ENCODE data around the gene OVOL1. TPM values are rescaled to one million over a fixed set of nuclear protein-coding genes. Genes with fewer than 3 reads are reported as not detected.

The OVOL1 gene
- polyA plus RNA-seq, 3 donors: 0.08 TPM; not detected in 2

- Histone ChIP-seq H3K9me3 (replicated peaks in 1 of 2; ENCODE audit: control insufficient read depth in 1 of 2, insufficient read depth in 1 of 2, low read length in 2 of 2) (peaks cover 0 to 6% of the 10 kb centered on the region in 2 donors), H3K4me2 (replicated peaks; ENCODE audit: extremely low read depth, low read length, poor library complexity, severe bottlenecking) (peak within 1 kb of the TSS; percentile 99), H3K27me3 (ENCODE audit: control insufficient read depth in 2 of 2, insufficient read depth in 2 of 2, low read length in 2 of 2) (peaks cover 8 to 40% of the 10 kb centered on the region in 2 donors), H3K4me3 (replicated peaks in 1 of 3; ENCODE audit: low read depth in 2 of 3, low read length in 3 of 3) (peak within 1 kb of the TSS; percentile 76 to 99 (median 99)), H3K36me3 (replicated peaks in 1 of 2; ENCODE audit: control insufficient read depth in 1 of 2, insufficient read depth in 2 of 2, low read length in 2 of 2) (peaks cover 22 to 30% of the 10 kb centered on the region in 2 donors), H3K79me2 (ENCODE audit: insufficient read depth, low read length) (peaks cover 42% of the 10 kb centered on the region), H3K27ac (ENCODE audit: low read depth in 1 of 2, low read length in 2 of 2) (peak within 1 kb of the TSS; percentile 98 to 99), H3K9ac (ENCODE audit: insufficient read depth, low read length, poor library complexity, severe bottlenecking) (peak within 1 kb of the TSS; percentile 99), H4K20me1 (ENCODE audit: insufficient read depth, low read length) (peaks cover 33% of the 10 kb centered on the region), H3K4me1 (ENCODE audit: control insufficient read depth in 1 of 2, insufficient read depth in 2 of 2, low read length in 2 of 2) (peaks cover 45 to 49% of the 10 kb centered on the region in 2 donors), H2AFZ (ENCODE audit: insufficient read depth, low read depth, low read length, poor library complexity, severe bottlenecking) (peak within 1 kb of the TSS; percentile 84)
- intact Hi-C loops (cut with micrococcal nuclease): loop anchor here (1.0 to 5.0 kb wide), 4 partner anchors 37 to 68 kb away; partner anchors contain the start of gene KAT5 (in 1 of the 2)
- 0% methylated on average over 54 of the region's 59 CpGs for WGBS (ENCODE audit: insufficient coverage)
- Mint-ChIP-seq H3K4me1 (peaks cover 36% of the 10 kb centered on the region), H3K36me3 (peaks cover 33% of the 10 kb centered on the region in 2 donors), H3K9me3 (peaks cover 0 to 2% (median 1%) of the 10 kb centered on the region in 7 donors), H3K27me3 (ENCODE audit: low read depth in 3 of 3) (peaks cover 25 to 39% (median 30%) of the 10 kb centered on the region in 3 donors), H3K27ac (peak within 1 kb of the TSS; percentile 89 to 99 (median 96)), H3K4me3 (peak within 1 kb of the TSS; percentile 89 to 94)
- DNase-seq: peak; percentile 56 to 75 (median 72)
- no peak for TF ChIP-seq CTCF (IDR thresholded peaks at IDR 0.05)
Measured at GRCh38 chr11:65780770-65781151, 6.1 kb upstream of the OVOL1 start, which contains the start of gene AP5B1. AP5B1 (minus strand) TSS chr11:65780976; CDS start chr11:65780591, 385 bp downstream.

GRCh38 chr11:65781152-65781961, 5.5 kb upstream of the OVOL1 start:
- H3K27ac Mint-ChIP-seq: peak overlapping the region in 1 of 7 donors; percentile 50
- Histone ChIP-seq H3K9ac (ENCODE audit: insufficient read depth, low read length, poor library complexity, severe bottlenecking) (peak overlapping the region; percentile 99), H3K4me3 (replicated peaks in 1 of 3; ENCODE audit: low read depth in 2 of 3, low read length in 3 of 3) (peak overlapping the region; percentile 27 to 99 (median 99)), H3K27ac (ENCODE audit: low read depth in 1 of 2, low read length in 2 of 2) (no peak overlapping the region), H3K9me3 (replicated peaks in 1 of 2; ENCODE audit: control insufficient read depth in 1 of 2, insufficient read depth in 1 of 2, low read length in 2 of 2) (peaks cover 0 to 10% of the 10 kb centered on the region in 2 donors), H3K4me1 (ENCODE audit: control insufficient read depth in 1 of 2, insufficient read depth in 2 of 2, low read length in 2 of 2) (peaks cover 43 to 49% of the 10 kb centered on the region in 2 donors), H2AFZ (ENCODE audit: insufficient read depth, low read depth, low read length, poor library complexity, severe bottlenecking) (peak overlapping the region; percentile 84), H3K36me3 (replicated peaks in 1 of 2; ENCODE audit: control insufficient read depth in 1 of 2, insufficient read depth in 2 of 2, low read length in 2 of 2) (peaks cover 22 to 30% of the 10 kb centered on the region in 2 donors), H4K20me1 (ENCODE audit: insufficient read depth, low read length) (peaks cover 33% of the 10 kb centered on the region), H3K4me2 (replicated peaks; ENCODE audit: extremely low read depth, low read length, poor library complexity, severe bottlenecking) (peak overlapping the region; percentile 99), H3K79me2 (ENCODE audit: insufficient read depth, low read length) (peaks cover 42% of the 10 kb centered on the region), H3K27me3 (ENCODE audit: control insufficient read depth in 2 of 2, insufficient read depth in 2 of 2, low read length in 2 of 2) (peaks cover 14 to 46% of the 10 kb centered on the region in 2 donors)
- peak overlapping the region in 1 of 2 donors; percentile 53 for H3K4me3 Mint-ChIP-seq
- DNase-seq: peak in 2 of 3 donors; percentile 34 to 39
- intact Hi-C loops (cut with micrococcal nuclease): loop anchor here (5.0 kb wide), 3 partner anchors 36 to 69 kb away; partner anchors contain the start of gene KAT5 (in 1 of the 2)
- peak; percentile 36 for TF ChIP-seq CTCF (IDR thresholded peaks at IDR 0.05)
- H3K4me1 Mint-ChIP-seq: peaks cover 33% of the 10 kb centered on the region
- peaks cover 0 to 7% (median 2%) of the 10 kb centered on the region in 7 donors for H3K9me3 Mint-ChIP-seq
- 11% methylated on average over 76 of the region's 83 CpGs for WGBS (ENCODE audit: insufficient coverage)
- peaks cover 29 to 45% (median 36%) of the 10 kb centered on the region in 3 donors for H3K27me3 Mint-ChIP-seq (ENCODE audit: low read depth in 3 of 3)
- peaks cover 33% of the 10 kb centered on the region in 2 donors for H3K36me3 Mint-ChIP-seq
